GM20431 (cell line): ENCODE results near the gene P3H3.

Experiments used
- in situ Hi-C: fragments of 300-500 bp; cut with MseI, MboI; formaldehyde crosslinking; loops from one replicate; pipeline ENCODE4 v1.15.0; 2020; ENCODE audit warnings: low sequenced_read_pairs; ENCODE audit not compliant: unreplicated experiment

Gene P3H3

GRCh38 chr12:6827982-6828780 is at the start of gene P3H3:
TSS of gene P3H3 (plus strand) at chr12:6828407. CDS start at chr12:6828441, 34 bp downstream.
- in situ Hi-C loops: loop anchor here (25.0 kb wide), 1 partner anchor 91 kb away; no protein-coding TSS in a partner anchor

GRCh38 chr12:6778574-6779550 is 49.3 kb upstream of the P3H3 start:
- in situ Hi-C loops: no loop called here

- in situ Hi-C loops: no loop called here
Measured at GRCh38 chr12:6779708-6780432, 48.3 kb upstream of the P3H3 start.

GRCh38 chr12:6780573-6780972 is 47.6 kb upstream of the P3H3 start:
- in situ Hi-C loops: no loop called here

- in situ Hi-C loops: no loop called here
Measured at GRCh38 chr12:6782119-6782518, 46.1 kb upstream of the P3H3 start.

- in situ Hi-C loops: no loop called here
Measured at GRCh38 chr12:6782850-6783566, 45.2 kb upstream of the P3H3 start.

GRCh38 chr12:6783828-6784227 is 44.4 kb upstream of the P3H3 start:
- in situ Hi-C loops: no loop called here

- in situ Hi-C loops: no loop called here
Measured at GRCh38 chr12:6784296-6784695, 43.9 kb upstream of the P3H3 start.

- in situ Hi-C loops: no loop called here
Measured at GRCh38 chr12:6784761-6785160, 43.4 kb upstream of the P3H3 start.

GRCh38 chr12:6786416-6787094 is 41.7 kb upstream of the P3H3 start:
- in situ Hi-C loops: no loop called here

GRCh38 chr12:6787309-6787708 is 40.9 kb upstream of the P3H3 start:
- in situ Hi-C loops: no loop called here

- in situ Hi-C loops: no loop called here
Measured at GRCh38 chr12:6788972-6789924, 39.0 kb upstream of the P3H3 start, which contains the start of gene CD4. TSS of gene CD4 (plus strand) at chr12:6789528. CDS start at chr12:6800139, 10,611 bp downstream.

GRCh38 chr12:6790496-6791150 is 37.6 kb upstream of the P3H3 start:
- in situ Hi-C loops: no loop called here

- in situ Hi-C loops: no loop called here
Measured at GRCh38 chr12:6791931-6792520, 36.2 kb upstream of the P3H3 start.

GRCh38 chr12:6792522-6793201 is 35.5 kb upstream of the P3H3 start:
- in situ Hi-C loops: no loop called here

- in situ Hi-C loops: no loop called here
Measured at GRCh38 chr12:6795088-6795487, 33.1 kb upstream of the P3H3 start.
